K562 (cell line): Measurements from ENCODE around the gene PDIA2. TPM values are rescaled to one million over a fixed set of nuclear protein-coding genes. Genes with fewer than 3 reads are reported as not detected.

Experiments used
- PHF21A ChIP-seq: fragments of 450-650 bp; IDR thresholded peaks from 2 replicates; pipeline ENCODE4 v1.6.1; 2017; ENCODE audit warnings: low read depth, borderline replicate concordance
- SIX5 ChIP-seq, 2 experiments: IDR thresholded peaks; 2 replicates each; pipeline ENCODE4 v1.6.1; 2011; ENCODE audit warnings: low read length in 2 of 2, borderline replicate concordance in 1 of 2, low read depth in 1 of 2, mild to moderate bottlenecking in 1 of 2, moderate library complexity in 1 of 2; ENCODE audit not compliant: insufficient read depth in 1 of 2
- STAT5B ChIP-seq: fragments of 250-450 bp; sonication (Bioruptor Pico); IDR thresholded peaks from 2 replicates; pipeline ENCODE4 v1.8.0; 2021; ENCODE audit warnings: mild to moderate bottlenecking, inconsistent platforms
- ZNF174 ChIP-seq: fragments of 250-450 bp; sonication (Bioruptor Pico); IDR thresholded peaks from 2 replicates; pipeline ENCODE4 v1.4.0; 2020; ENCODE audit warnings: mild to moderate bottlenecking
- ZNF408 ChIP-seq: fragments of 250-450 bp; sonication (Bioruptor Pico); IDR thresholded peaks from 2 replicates; pipeline ENCODE4 v1.4.0; 2020; ENCODE audit warnings: low read depth, mild to moderate bottlenecking, moderate library complexity
- polyA plus RNA-seq, 8 experiments: library from polyadenylated mRNA; depleted of rRNA in 4 of 8; stranded (reverse) in 5 of 8; unstranded in 3 of 8; fragments of >200 nt; fragmentation: Nextera tagmentation in 2 of 8; fragmentation: Illumina TruSeq in 1 of 8; extraction: Ambion mirVana in 2 of 8; extraction: Trizol in 1 of 8; gene quantifications; 2 replicates each; pipeline versions ENCODE4 v1.2.1 to v1.2.3, GENCODE V29; 2011 to 2014; ENCODE audit warnings: inconsistent platforms in 1 of 8, missing spikeins in 1 of 8
- total RNA-seq, 7 experiments: library from RNA; depleted of rRNA in 6 of 7; stranded (reverse); fragments of >200 nt in 6 of 7; fragmentation: Illumina TruSeq in 2 of 7; extraction: Trizol in 2 of 7; gene quantifications; 2 replicates each; pipeline versions ENCODE4 v1.2.1 to v1.2.3, GENCODE V29; 2011 to 2021; ENCODE audit warnings: low replicate concordance in 1 of 7
- TF ChIP-seq, protein P1 (sequence below): sonication (generic); formaldehyde crosslinking; IDR thresholded peaks from 2 replicates; pipeline ENCODE4 v1.8.1; 2023; ENCODE audit warnings: missing genetic modification reagents, mild to moderate bottlenecking, borderline replicate concordance
- TF ChIP-seq, protein P2 (sequence below): fragments of 450-650 bp; IDR thresholded peaks from 2 replicates; pipeline ENCODE4 v1.6.1; 2018; ENCODE audit warnings: mild to moderate bottlenecking, low read depth; ENCODE audit not compliant: partially characterized antibody
- TF ChIP-seq, protein P3 (sequence below), 2 experiments: fragments of 450-650 bp; formaldehyde crosslinking in 1 of 2; IDR thresholded peaks; 2 replicates each; pipeline versions ENCODE4 v1.4.0 to v1.6.1; 2014 to 2020; ENCODE audit warnings: mild to moderate bottlenecking in 2 of 2, borderline replicate concordance in 1 of 2, low read depth in 1 of 2
- TF ChIP-seq, protein P4 (sequence below), 2 experiments: fragments of 250-450 bp in 1 of 2; fragments of 450-650 bp in 1 of 2; sonication (Bioruptor Pico) in 1 of 2; IDR thresholded peaks; 2 replicates each; pipeline versions ENCODE4 v1.6.1 to v1.8.0; 2016 to 2021; ENCODE audit warnings: mild to moderate bottlenecking in 2 of 2, moderate library complexity in 2 of 2, missing compliant biosample characterization in 1 of 2, missing genetic modification characterization in 1 of 2

The PDIA2 gene
- total and polyA plus RNA-seq, 9 of the 15 experiments (the other 6 are each of a cell fraction or from before 2014, with no cell fraction given) = 0.13 to 0.92 (median 0.23) TPM; not detected in 4

DNA sequence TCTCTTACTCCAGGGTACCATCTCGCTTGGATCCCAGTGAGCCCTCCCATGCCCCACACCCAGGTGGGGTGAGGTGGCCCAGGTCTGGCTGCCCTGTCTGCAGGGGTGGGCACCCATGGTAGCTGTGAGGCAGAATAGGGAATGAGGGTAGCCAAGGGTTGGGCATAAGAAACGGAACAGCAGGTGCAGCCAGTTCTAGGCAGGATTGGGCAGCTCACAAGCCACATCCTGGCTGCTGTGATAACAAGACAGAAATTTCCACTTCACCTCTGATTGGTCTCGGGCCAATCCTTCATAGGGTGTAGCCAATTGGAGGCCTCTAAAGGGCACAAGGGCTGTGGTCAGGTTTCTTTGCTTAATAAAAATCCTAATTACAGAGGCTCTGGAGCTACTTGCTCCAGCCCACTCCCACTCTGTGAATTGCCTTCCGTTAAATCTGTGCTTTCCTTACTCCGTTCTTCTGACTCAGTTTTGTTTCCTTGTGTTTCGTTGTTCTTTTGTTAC is 4.0 kb upstream of the PDIA2 start (continued):
- TF ChIP-seq, protein P1, sequence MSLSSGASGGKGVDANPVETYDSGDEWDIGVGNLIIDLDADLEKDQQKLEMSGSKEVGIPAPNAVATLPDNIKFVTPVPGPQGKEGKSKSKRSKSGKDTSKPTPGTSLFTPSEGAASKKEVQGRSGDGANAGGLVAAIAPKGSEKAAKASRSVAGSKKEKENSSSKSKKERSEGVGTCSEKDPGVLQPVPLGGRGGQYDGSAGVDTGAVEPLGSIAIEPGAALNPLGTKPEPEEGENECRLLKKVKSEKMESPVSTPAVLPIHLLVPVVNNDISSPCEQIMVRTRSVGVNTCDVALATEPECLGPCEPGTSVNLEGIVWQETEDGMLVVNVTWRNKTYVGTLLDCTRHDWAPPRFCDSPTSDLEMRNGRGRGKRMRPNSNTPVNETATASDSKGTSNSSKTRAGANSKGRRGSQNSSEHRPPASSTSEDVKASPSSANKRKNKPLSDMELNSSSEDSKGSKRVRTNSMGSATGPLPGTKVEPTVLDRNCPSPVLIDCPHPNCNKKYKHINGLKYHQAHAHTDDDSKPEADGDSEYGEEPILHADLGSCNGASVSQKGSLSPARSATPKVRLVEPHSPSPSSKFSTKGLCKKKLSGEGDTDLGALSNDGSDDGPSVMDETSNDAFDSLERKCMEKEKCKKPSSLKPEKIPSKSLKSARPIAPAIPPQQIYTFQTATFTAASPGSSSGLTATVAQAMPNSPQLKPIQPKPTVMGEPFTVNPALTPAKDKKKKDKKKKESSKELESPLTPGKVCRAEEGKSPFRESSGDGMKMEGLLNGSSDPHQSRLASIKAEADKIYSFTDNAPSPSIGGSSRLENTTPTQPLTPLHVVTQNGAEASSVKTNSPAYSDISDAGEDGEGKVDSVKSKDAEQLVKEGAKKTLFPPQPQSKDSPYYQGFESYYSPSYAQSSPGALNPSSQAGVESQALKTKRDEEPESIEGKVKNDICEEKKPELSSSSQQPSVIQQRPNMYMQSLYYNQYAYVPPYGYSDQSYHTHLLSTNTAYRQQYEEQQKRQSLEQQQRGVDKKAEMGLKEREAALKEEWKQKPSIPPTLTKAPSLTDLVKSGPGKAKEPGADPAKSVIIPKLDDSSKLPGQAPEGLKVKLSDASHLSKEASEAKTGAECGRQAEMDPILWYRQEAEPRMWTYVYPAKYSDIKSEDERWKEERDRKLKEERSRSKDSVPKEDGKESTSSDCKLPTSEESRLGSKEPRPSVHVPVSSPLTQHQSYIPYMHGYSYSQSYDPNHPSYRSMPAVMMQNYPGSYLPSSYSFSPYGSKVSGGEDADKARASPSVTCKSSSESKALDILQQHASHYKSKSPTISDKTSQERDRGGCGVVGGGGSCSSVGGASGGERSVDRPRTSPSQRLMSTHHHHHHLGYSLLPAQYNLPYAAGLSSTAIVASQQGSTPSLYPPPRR (CRISPR knock-in tag) = no peak
- TF ChIP-seq, protein P2, sequence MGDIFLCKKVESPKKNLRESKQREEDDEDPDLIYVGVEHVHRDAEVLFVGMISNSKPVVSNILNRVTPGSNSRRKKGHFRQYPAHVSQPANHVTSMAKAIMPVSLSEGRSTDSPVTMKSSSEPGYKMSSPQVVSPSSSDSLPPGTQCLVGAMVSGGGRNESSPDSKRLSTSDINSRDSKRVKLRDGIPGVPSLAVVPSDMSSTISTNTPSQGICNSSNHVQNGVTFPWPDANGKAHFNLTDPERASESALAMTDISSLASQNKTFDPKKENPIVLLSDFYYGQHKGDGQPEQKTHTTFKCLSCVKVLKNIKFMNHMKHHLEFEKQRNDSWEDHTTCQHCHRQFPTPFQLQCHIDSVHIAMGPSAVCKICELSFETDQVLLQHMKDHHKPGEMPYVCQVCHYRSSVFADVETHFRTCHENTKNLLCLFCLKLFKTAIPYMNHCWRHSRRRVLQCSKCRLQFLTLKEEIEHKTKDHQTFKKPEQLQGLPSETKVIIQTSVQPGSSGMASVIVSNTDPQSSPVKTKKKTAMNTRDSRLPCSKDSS = no peak
- TF ChIP-seq, protein P3, sequence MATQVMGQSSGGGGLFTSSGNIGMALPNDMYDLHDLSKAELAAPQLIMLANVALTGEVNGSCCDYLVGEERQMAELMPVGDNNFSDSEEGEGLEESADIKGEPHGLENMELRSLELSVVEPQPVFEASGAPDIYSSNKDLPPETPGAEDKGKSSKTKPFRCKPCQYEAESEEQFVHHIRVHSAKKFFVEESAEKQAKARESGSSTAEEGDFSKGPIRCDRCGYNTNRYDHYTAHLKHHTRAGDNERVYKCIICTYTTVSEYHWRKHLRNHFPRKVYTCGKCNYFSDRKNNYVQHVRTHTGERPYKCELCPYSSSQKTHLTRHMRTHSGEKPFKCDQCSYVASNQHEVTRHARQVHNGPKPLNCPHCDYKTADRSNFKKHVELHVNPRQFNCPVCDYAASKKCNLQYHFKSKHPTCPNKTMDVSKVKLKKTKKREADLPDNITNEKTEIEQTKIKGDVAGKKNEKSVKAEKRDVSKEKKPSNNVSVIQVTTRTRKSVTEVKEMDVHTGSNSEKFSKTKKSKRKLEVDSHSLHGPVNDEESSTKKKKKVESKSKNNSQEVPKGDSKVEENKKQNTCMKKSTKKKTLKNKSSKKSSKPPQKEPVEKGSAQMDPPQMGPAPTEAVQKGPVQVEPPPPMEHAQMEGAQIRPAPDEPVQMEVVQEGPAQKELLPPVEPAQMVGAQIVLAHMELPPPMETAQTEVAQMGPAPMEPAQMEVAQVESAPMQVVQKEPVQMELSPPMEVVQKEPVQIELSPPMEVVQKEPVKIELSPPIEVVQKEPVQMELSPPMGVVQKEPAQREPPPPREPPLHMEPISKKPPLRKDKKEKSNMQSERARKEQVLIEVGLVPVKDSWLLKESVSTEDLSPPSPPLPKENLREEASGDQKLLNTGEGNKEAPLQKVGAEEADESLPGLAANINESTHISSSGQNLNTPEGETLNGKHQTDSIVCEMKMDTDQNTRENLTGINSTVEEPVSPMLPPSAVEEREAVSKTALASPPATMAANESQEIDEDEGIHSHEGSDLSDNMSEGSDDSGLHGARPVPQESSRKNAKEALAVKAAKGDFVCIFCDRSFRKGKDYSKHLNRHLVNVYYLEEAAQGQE (IDR thresholded peaks at IDR 0.05; ENCODE audit: borderline replicate concordance) = peak; percentile 58
- TF ChIP-seq, protein P3 (CRISPR knock-in tag; IDR thresholded peaks at IDR 0.05; ENCODE audit: low read depth) = no peak
- TF ChIP-seq STAT5B (CRISPR knock-in tag) (no peak), ZNF174 (CRISPR knock-in tag) (no peak), SIX5 (IDR thresholded peaks at IDR 0.05; ENCODE audit: borderline replicate concordance in 1 of 2, insufficient read depth in 1 of 2, low read depth in 1 of 2, low read length in 2 of 2) (no peak), ZNF408 (no peak), PHF21A (0 out of 2 replicates have a peak, but pooled peaks have one; percentile 32)
- TF ChIP-seq, protein P4, sequence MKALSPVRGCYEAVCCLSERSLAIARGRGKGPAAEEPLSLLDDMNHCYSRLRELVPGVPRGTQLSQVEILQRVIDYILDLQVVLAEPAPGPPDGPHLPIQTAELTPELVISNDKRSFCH (CRISPR knock-in tag; IDR thresholded peaks at IDR 0.05) = no peak
- TF ChIP-seq, protein P4 (tag; IDR thresholded peaks at IDR 0.05) = no peak
- TF ChIP-seq, all 486 proteins: peak for 12
